Panc1 (cell line): ENCODE results near the gene TLE3. TPM values are rescaled to one million over a fixed set of nuclear protein-coding genes. Genes with fewer than 3 reads are reported as not detected.

ENCODE experiments used
- ATAC-seq: fragments of 200-7000 bp; cut with Tn5 transposase; 2 replicates; pipeline ENCODE4 v1.9.1; 2020; ENCODE audit warnings: mild to moderate bottlenecking, moderate library complexity
- BruUV-seq: library from RNA; stranded (reverse); fragments of 400-500 nt; replicated peaks from 2 replicates; lab custom pipeline; 2021; lab: Mats Ljungman, UMichigan
- CTCF ChIA-PET: fragments of 300-600 bp; sonication (Branson Sonifier 250); formaldehyde crosslinking; loops from one replicate; lab custom pipeline; 2022; ENCODE audit warnings: antibody characterized with exemption; lab: Charles Lee
- POLR2A ChIA-PET: fragments of 300-600 bp; sonication (Branson Sonifier 250); formaldehyde crosslinking; loops from one replicate; lab custom pipeline; 2022; ENCODE audit warnings: antibody characterized with exemption; lab: Charles Lee
- DNase-seq: peaks from one replicate; pipeline ENCODE4 v3.0.0-alpha.2; 2010; ENCODE audit warnings: low read depth, low spot score
- H3K27ac ChIP-seq: 2 replicates; pipeline ENCODE4 v1.5.1; 2011; ENCODE audit warnings: mild to moderate bottlenecking, low read length, inconsistent platforms
- H3K27me3 ChIP-seq: fragments of 200-500 bp; sonication (Bioruptor generic); 2 replicates; pipeline ENCODE4 v1.6.0; 2014; ENCODE audit warnings: low read length, inconsistent platforms; ENCODE audit not compliant: control insufficient read depth, insufficient read depth
- H3K36me3 ChIP-seq: fragments of 200-500 bp; sonication (Bioruptor generic); 2 replicates; pipeline ENCODE4 v1.5.1; 2014; ENCODE audit warnings: inconsistent platforms, mild to moderate bottlenecking, low read length, moderate library complexity; ENCODE audit not compliant: control insufficient read depth, insufficient read depth
- H3K4me1 ChIP-seq: 2 replicates; pipeline ENCODE4 v1.5.1; 2011; ENCODE audit warnings: inconsistent platforms, mild to moderate bottlenecking, low read length, moderate library complexity; ENCODE audit not compliant: control insufficient read depth, insufficient read depth
- H3K4me3 ChIP-seq, 2 experiments: 2 replicates each; pipeline ENCODE4 v1.5.1; 2011 to 2012; ENCODE audit warnings: low read depth in 2 of 2, low read length in 2 of 2, mild to moderate bottlenecking in 2 of 2, inconsistent platforms in 1 of 2, moderate library complexity in 1 of 2
- H3K9me3 ChIP-seq: fragments of 200-500 bp; sonication (Bioruptor generic); 2 replicates; pipeline ENCODE4 v1.5.1; 2014; ENCODE audit warnings: low read depth, mild to moderate bottlenecking, inconsistent platforms, low read length, moderate library complexity; ENCODE audit not compliant: control insufficient read depth, insufficient read depth
- POLR2AphosphoS5 ChIP-seq: IDR thresholded peaks from 2 replicates; pipeline ENCODE4 v1.6.1; 2012; ENCODE audit warnings: mild to moderate bottlenecking, low read depth, low read length, moderate library complexity
- REST ChIP-seq, 2 experiments: IDR thresholded peaks; 2 replicates each; pipeline ENCODE4 v1.6.1; 2011 to 2012; ENCODE audit warnings: low read depth in 2 of 2, control low read depth in 1 of 2, low read length in 1 of 2, mild to moderate bottlenecking in 1 of 2, moderate library complexity in 1 of 2; ENCODE audit not compliant: insufficient read depth in 1 of 2
- SIN3A ChIP-seq: IDR thresholded peaks from 2 replicates; pipeline ENCODE4 v1.6.1; 2012; ENCODE audit warnings: low read depth, mild to moderate bottlenecking, low read length, moderate library complexity, borderline replicate concordance; ENCODE audit not compliant: insufficient read depth
- TCF7L2 ChIP-seq: IDR thresholded peaks from 2 replicates; pipeline ENCODE4 v1.6.1; 2011; ENCODE audit warnings: mild to moderate bottlenecking, low read depth, low read length, inconsistent platforms
- in situ Hi-C: cut with HindIII; loops from 2 replicates; pipeline ENCODE4 v1.10.0; 2016; ENCODE audit warnings: low sequenced_read_pairs, low pct_unique_long_range_greater_than_20kb
- intact Hi-C: fragments of 100-400 bp; cut with micrococcal nuclease; formaldehyde crosslinking; loops from one replicate; pipeline ENCODE4 v1.10.0; 2022; ENCODE audit not compliant: unreplicated experiment
- total RNA-seq: library from RNA; stranded (reverse); gene quantifications from one replicate; pipeline ENCODE4 v1.2.1, GENCODE V29; 2021; ENCODE audit not compliant: unreplicated experiment
- TF ChIP-seq, protein P1 (sequence below): fragments of 450-650 bp; IDR thresholded peaks from 2 replicates; pipeline ENCODE4 v1.5.1; 2017; ENCODE audit warnings: mild to moderate bottlenecking

TLE3 gene
- total RNA-seq, 1 experiment from 2014 or later = 132 TPM

GRCh38 chr15:70121624-70122302 is 24.0 kb upstream of the TLE3 start:
- TF ChIP-seq, protein P1, sequence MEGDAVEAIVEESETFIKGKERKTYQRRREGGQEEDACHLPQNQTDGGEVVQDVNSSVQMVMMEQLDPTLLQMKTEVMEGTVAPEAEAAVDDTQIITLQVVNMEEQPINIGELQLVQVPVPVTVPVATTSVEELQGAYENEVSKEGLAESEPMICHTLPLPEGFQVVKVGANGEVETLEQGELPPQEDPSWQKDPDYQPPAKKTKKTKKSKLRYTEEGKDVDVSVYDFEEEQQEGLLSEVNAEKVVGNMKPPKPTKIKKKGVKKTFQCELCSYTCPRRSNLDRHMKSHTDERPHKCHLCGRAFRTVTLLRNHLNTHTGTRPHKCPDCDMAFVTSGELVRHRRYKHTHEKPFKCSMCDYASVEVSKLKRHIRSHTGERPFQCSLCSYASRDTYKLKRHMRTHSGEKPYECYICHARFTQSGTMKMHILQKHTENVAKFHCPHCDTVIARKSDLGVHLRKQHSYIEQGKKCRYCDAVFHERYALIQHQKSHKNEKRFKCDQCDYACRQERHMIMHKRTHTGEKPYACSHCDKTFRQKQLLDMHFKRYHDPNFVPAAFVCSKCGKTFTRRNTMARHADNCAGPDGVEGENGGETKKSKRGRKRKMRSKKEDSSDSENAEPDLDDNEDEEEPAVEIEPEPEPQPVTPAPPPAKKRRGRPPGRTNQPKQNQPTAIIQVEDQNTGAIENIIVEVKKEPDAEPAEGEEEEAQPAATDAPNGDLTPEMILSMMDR = peak; percentile 41; the same call in 1 of the 2 replicates
- TF ChIP-seq REST (IDR thresholded peaks at IDR 0.05; ENCODE audit: insufficient read depth in 1 of 2, low read depth in 2 of 2, low read length in 1 of 2) = no peak
- DNase-seq (no peak), ATAC-seq (no peak)
- in situ Hi-C loops (no loop called here), intact Hi-C loops (no loop called here)
- Histone ChIP-seq H3K27me3 (no peaks in the 10 kb centered on the region), H3K9me3 (no peaks in the 10 kb centered on the region), H3K27ac (0 out of 2 replicates have a peak overlapping the region, but pooled peaks have one; percentile 24), H3K36me3 (no peaks in the 10 kb centered on the region), H3K4me3 (no peak overlapping the region), H3K4me1 (no peaks in the 10 kb centered on the region; the same call in 1 of the 2 replicates)
- ChIA-PET CTCF (no interaction called here), POLR2A (no interaction called here)
- BruUV-seq = no TSS peak

DNA sequence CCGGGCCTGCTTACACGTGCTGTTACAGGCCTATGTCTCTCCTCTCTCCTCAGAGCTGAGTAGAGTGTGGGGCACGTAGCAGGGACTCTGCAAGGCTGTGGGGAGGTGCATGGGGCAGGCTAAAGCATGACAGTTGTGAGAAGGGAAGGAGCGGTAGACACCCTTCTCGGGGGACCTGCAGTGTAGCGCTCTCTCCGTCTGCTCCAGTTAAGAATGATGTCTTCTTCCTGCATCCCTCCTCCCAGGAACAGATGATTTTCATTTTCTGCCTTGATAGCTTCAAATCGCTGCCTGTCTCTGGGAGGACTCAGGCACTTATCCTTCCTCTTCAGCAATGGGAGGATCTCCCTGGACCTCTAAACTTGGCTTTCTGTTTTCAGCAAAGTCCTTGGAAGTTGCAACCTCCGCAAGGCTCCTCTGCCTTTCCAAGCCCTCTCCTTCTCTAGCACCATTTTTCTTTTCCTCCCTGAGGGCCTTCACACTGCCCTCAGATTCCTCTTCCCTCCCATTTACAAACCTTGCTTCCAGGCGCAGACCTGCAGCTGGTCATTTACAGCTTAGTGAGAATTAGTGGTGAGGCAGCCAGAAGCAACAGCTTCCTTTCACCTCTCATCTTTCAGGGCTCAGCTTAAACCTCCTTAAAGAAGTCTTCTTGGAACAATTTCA is 23.4 kb upstream of the TLE3 start:
- Histone ChIP-seq H3K36me3 (no peaks in the 10 kb centered on the region), H3K9me3 (no peaks in the 10 kb centered on the region), H3K4me3 (no peak overlapping the region), H3K27ac (0 out of 2 replicates have a peak overlapping the region, but pooled peaks have one; percentile 24), H3K4me1 (no peaks in the 10 kb centered on the region), H3K27me3 (no peaks in the 10 kb centered on the region)
- in situ Hi-C loops (no loop called here), intact Hi-C loops (no loop called here)
- POLR2A ChIA-PET = no interaction called here
- DNase-seq = no peak
- TF ChIP-seq POLR2AphosphoS5 = no peak
- TF ChIP-seq TCF7L2 = no peak
- no peak for TF ChIP-seq REST (IDR thresholded peaks at IDR 0.05; ENCODE audit: insufficient read depth in 1 of 2, low read depth in 2 of 2, low read length in 1 of 2)
- TF ChIP-seq SIN3A = no peak
- TF ChIP-seq, protein P1 = no peak
- no TSS peak for BruUV-seq
- ATAC-seq = no peak
- CTCF ChIA-PET = no interaction called here
